Urinary bladder (tissue), 2 donors: ENCODE data around the gene HAPSTR1. TPM values are rescaled to one million over a fixed set of nuclear protein-coding genes. Genes with fewer than 3 reads are reported as not detected.

Source experiments
- polyA plus RNA-seq: library from polyadenylated mRNA; stranded (reverse); fragments of 200-250 nt; gene quantifications from one replicate; pipeline ENCODE4 v1.2.3, GENCODE V29; 2013
- total RNA-seq: library from RNA; depleted of rRNA; stranded (reverse); fragments of >200 nt; gene quantifications from one replicate; pipeline ENCODE4 v1.2.3, GENCODE V29; 2014
- donor health status: healthy.

HAPSTR1 gene
- total and polyA plus RNA-seq, 2 donors = 16.9 to 69.1 TPM

Other genes starting within 250 kb of the HAPSTR1 start
- gene CARHSP1, start 222.6 kb upstream of the HAPSTR1 start, total RNA-seq = 62.1 TPM
- 77.9 TPM for gene CARHSP1, start 222.6 kb upstream of the HAPSTR1 start, polyA plus RNA-seq
- not detected for gene LITAFD, start 209.3 kb upstream of the HAPSTR1 start, total RNA-seq
- gene LITAFD, start 209.3 kb upstream of the HAPSTR1 start, polyA plus RNA-seq = not detected
- 100 TPM for gene USP7, start 127.7 kb upstream of the HAPSTR1 start, total RNA-seq
- 39.1 TPM for gene USP7, start 127.7 kb upstream of the HAPSTR1 start, polyA plus RNA-seq